HEK293 (cell line): ENCODE measurements around the gene APOH.

Experiments used
- HOXC10 ChIP-seq: sonication (generic); formaldehyde crosslinking; IDR thresholded peaks from 2 replicates; pipeline ENCODE4 v1.8.1; 2023; ENCODE audit warnings: mild to moderate bottlenecking, missing genetic modification reagents
- KLF8 ChIP-seq: fragments of 450-650 bp; formaldehyde crosslinking; IDR thresholded peaks from 2 replicates; pipeline ENCODE4 v1.5.1; 2016; ENCODE audit warnings: missing biosample characterization, missing genetic modification characterization
- PRDM10 ChIP-seq: fragments of 450-650 bp; formaldehyde crosslinking; IDR thresholded peaks from 2 replicates; pipeline ENCODE4 v1.5.1; 2016; ENCODE audit warnings: missing biosample characterization, missing genetic modification characterization
- PRDM4 ChIP-seq: fragments of 450-650 bp; formaldehyde crosslinking; IDR thresholded peaks from 2 replicates; pipeline ENCODE4 v1.5.1; 2017; ENCODE audit warnings: missing biosample characterization, missing genetic modification characterization
- YY2 ChIP-seq: fragments of 450-650 bp; formaldehyde crosslinking; IDR thresholded peaks from 2 replicates; pipeline ENCODE4 v1.5.1; 2016; ENCODE audit warnings: missing biosample characterization, missing genetic modification characterization
- ZBTB1 ChIP-seq: fragments of 450-650 bp; formaldehyde crosslinking; IDR thresholded peaks from 2 replicates; pipeline ENCODE4 v1.5.1; 2016; ENCODE audit warnings: missing biosample characterization, missing genetic modification characterization
- ZNF114 ChIP-seq: fragments of 450-650 bp; formaldehyde crosslinking; IDR thresholded peaks from 2 replicates; pipeline ENCODE4 v1.5.0; 2017; ENCODE audit warnings: missing biosample characterization, missing genetic modification characterization
- ZNF121 ChIP-seq: fragments of 450-650 bp; formaldehyde crosslinking; IDR thresholded peaks from 2 replicates; pipeline ENCODE4 v1.5.1; 2016; ENCODE audit warnings: missing biosample characterization, missing genetic modification characterization
- ZNF140 ChIP-seq: fragments of 450-650 bp; formaldehyde crosslinking; IDR thresholded peaks from 2 replicates; pipeline ENCODE4 v1.5.1; 2016; ENCODE audit warnings: missing biosample characterization, missing genetic modification characterization
- ZNF18 ChIP-seq: fragments of 450-650 bp; formaldehyde crosslinking; IDR thresholded peaks from 2 replicates; pipeline ENCODE4 v1.5.1; 2016; ENCODE audit warnings: missing biosample characterization, missing genetic modification characterization
- ZNF19 ChIP-seq: fragments of 450-650 bp; formaldehyde crosslinking; IDR thresholded peaks from 2 replicates; pipeline ENCODE4; 2016; ENCODE audit warnings: missing biosample characterization, missing genetic modification characterization, low read depth
- ZNF2 ChIP-seq: fragments of 450-650 bp; formaldehyde crosslinking; IDR thresholded peaks from 2 replicates; pipeline ENCODE4 v1.5.1; 2016; ENCODE audit warnings: missing biosample characterization, missing genetic modification characterization
- ZNF202 ChIP-seq: fragments of 450-650 bp; formaldehyde crosslinking; IDR thresholded peaks from 2 replicates; pipeline ENCODE4 v1.5.1; 2016; ENCODE audit warnings: missing biosample characterization, missing genetic modification characterization, borderline replicate concordance
- ZNF354C ChIP-seq: fragments of 450-650 bp; formaldehyde crosslinking; IDR thresholded peaks from 2 replicates; pipeline ENCODE4 v1.5.1; 2016; ENCODE audit warnings: missing biosample characterization, missing genetic modification characterization, low read depth, borderline replicate concordance
- ZNF416 ChIP-seq: fragments of 450-650 bp; formaldehyde crosslinking; IDR thresholded peaks from 2 replicates; pipeline ENCODE4 v1.5.1; 2016; ENCODE audit warnings: missing biosample characterization, missing genetic modification characterization
- ZNF423 ChIP-seq: fragments of 450-650 bp; formaldehyde crosslinking; IDR thresholded peaks from 2 replicates; pipeline ENCODE4 v1.5.1; 2016; ENCODE audit warnings: missing biosample characterization, missing genetic modification characterization
- ZNF449 ChIP-seq: fragments of 450-650 bp; formaldehyde crosslinking; IDR thresholded peaks from 2 replicates; pipeline ENCODE4 v1.5.1; 2017; ENCODE audit warnings: missing biosample characterization, mild to moderate bottlenecking, missing genetic modification characterization, moderate library complexity
- ZNF529 ChIP-seq: fragments of 450-650 bp; formaldehyde crosslinking; IDR thresholded peaks from 2 replicates; pipeline ENCODE4 v1.5.1; 2017; ENCODE audit warnings: missing genetic modification characterization, missing biosample characterization; ENCODE audit not compliant: insufficient replicate concordance
- ZNF571 ChIP-seq: fragments of 450-650 bp; formaldehyde crosslinking; IDR thresholded peaks from 2 replicates; pipeline ENCODE4 v1.5.0; 2017; ENCODE audit warnings: missing biosample characterization, missing genetic modification characterization
- ZNF610 ChIP-seq: fragments of 450-650 bp; formaldehyde crosslinking; IDR thresholded peaks from 2 replicates; pipeline ENCODE4 v1.5.1; 2016; ENCODE audit warnings: missing biosample characterization, missing genetic modification characterization, borderline replicate concordance
- ZNF624 ChIP-seq: fragments of 450-650 bp; formaldehyde crosslinking; IDR thresholded peaks from 2 replicates; pipeline ENCODE4 v1.5.1; 2017; ENCODE audit warnings: missing biosample characterization, missing genetic modification characterization
- ZNF654 ChIP-seq: fragments of 450-650 bp; formaldehyde crosslinking; IDR thresholded peaks from 2 replicates; pipeline ENCODE4 v1.5.1; 2016; ENCODE audit warnings: low read depth, missing biosample characterization, missing genetic modification characterization
- ZNF76 ChIP-seq: fragments of 450-650 bp; formaldehyde crosslinking; IDR thresholded peaks from 2 replicates; pipeline ENCODE4; 2016; ENCODE audit warnings: low read depth, missing biosample characterization, missing genetic modification characterization, borderline replicate concordance
- ZSCAN30 ChIP-seq: fragments of 450-650 bp; IDR thresholded peaks from 2 replicates; pipeline ENCODE4 v1.5.1; 2018; ENCODE audit warnings: missing biosample characterization, mild to moderate bottlenecking, missing genetic modification characterization, moderate library complexity
- TF ChIP-seq, protein P1 (sequence below): fragments of 450-650 bp; formaldehyde crosslinking; IDR thresholded peaks from 2 replicates; pipeline ENCODE4 v1.5.1; 2016; ENCODE audit warnings: missing biosample characterization, missing genetic modification characterization
- TF ChIP-seq, protein P2 (sequence below): fragments of 450-650 bp; IDR thresholded peaks from 2 replicates; pipeline ENCODE4 v1.5.1; 2018; ENCODE audit warnings: missing biosample characterization, missing genetic modification characterization
- TF ChIP-seq, protein P3 (sequence below): fragments of 450-650 bp; formaldehyde crosslinking; IDR thresholded peaks from 2 replicates; pipeline ENCODE4 v1.5.1; 2016; ENCODE audit warnings: missing biosample characterization, missing genetic modification characterization

Gene APOH

DNA sequence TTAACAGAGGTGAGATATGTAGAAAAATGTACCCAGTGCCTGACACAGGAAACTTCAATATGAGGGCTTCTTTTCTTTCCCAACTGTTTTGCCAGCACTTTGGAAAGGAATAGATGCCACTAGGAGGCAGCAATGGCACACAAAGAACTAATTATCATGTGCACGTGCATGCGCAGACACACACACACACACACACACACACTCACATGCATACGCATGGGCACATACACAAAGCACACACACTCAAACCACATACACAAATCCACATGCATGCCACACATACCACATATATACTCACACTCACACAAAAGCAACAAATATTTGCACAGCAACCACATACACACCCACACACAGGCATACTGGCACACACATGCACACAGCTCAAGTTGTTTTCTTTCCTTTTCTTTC, 28.5 kb downstream of the APOH start (continued):
- no peak for TF ChIP-seq PRDM4 (tag by site-specific recombination)
- TF ChIP-seq ZNF624 (tag by site-specific recombination) = no peak
- peak; percentile 54 for TF ChIP-seq ZNF76 (tag by site-specific recombination)
- peak; percentile 97 for TF ChIP-seq ZNF2
- no peak for TF ChIP-seq ZNF610 (tag by site-specific recombination)
- TF ChIP-seq, protein P1, sequence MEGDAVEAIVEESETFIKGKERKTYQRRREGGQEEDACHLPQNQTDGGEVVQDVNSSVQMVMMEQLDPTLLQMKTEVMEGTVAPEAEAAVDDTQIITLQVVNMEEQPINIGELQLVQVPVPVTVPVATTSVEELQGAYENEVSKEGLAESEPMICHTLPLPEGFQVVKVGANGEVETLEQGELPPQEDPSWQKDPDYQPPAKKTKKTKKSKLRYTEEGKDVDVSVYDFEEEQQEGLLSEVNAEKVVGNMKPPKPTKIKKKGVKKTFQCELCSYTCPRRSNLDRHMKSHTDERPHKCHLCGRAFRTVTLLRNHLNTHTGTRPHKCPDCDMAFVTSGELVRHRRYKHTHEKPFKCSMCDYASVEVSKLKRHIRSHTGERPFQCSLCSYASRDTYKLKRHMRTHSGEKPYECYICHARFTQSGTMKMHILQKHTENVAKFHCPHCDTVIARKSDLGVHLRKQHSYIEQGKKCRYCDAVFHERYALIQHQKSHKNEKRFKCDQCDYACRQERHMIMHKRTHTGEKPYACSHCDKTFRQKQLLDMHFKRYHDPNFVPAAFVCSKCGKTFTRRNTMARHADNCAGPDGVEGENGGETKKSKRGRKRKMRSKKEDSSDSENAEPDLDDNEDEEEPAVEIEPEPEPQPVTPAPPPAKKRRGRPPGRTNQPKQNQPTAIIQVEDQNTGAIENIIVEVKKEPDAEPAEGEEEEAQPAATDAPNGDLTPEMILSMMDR (tag by site-specific recombination) = peak; percentile 98
- no peak for TF ChIP-seq ZNF19 (tag by site-specific recombination)
- TF ChIP-seq ZNF114 (tag by site-specific recombination) = no peak
- TF ChIP-seq, protein P2, sequence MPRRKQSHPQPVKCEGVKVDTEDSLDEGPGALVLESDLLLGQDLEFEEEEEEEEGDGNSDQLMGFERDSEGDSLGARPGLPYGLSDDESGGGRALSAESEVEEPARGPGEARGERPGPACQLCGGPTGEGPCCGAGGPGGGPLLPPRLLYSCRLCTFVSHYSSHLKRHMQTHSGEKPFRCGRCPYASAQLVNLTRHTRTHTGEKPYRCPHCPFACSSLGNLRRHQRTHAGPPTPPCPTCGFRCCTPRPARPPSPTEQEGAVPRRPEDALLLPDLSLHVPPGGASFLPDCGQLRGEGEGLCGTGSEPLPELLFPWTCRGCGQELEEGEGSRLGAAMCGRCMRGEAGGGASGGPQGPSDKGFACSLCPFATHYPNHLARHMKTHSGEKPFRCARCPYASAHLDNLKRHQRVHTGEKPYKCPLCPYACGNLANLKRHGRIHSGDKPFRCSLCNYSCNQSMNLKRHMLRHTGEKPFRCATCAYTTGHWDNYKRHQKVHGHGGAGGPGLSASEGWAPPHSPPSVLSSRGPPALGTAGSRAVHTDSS = no peak
- TF ChIP-seq ZNF202 = no peak
- TF ChIP-seq YY2 (tag by site-specific recombination) = peak; percentile 76
- no peak for TF ChIP-seq ZNF121 (tag by site-specific recombination)
- TF ChIP-seq ZNF449 (tag by site-specific recombination) = no peak
- TF ChIP-seq, protein P3, sequence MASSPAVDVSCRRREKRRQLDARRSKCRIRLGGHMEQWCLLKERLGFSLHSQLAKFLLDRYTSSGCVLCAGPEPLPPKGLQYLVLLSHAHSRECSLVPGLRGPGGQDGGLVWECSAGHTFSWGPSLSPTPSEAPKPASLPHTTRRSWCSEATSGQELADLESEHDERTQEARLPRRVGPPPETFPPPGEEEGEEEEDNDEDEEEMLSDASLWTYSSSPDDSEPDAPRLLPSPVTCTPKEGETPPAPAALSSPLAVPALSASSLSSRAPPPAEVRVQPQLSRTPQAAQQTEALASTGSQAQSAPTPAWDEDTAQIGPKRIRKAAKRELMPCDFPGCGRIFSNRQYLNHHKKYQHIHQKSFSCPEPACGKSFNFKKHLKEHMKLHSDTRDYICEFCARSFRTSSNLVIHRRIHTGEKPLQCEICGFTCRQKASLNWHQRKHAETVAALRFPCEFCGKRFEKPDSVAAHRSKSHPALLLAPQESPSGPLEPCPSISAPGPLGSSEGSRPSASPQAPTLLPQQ (tag by site-specific recombination) = no peak
- TF ChIP-seq ZNF354C (tag by site-specific recombination) = no peak
- peak; percentile 100 for TF ChIP-seq ZNF654 (tag by site-specific recombination)
- TF ChIP-seq HOXC10 (CRISPR knock-in tag) = no peak
- TF ChIP-seq ZNF416 (tag by site-specific recombination) = no peak
- no peak for TF ChIP-seq PRDM10 (tag by site-specific recombination)
- TF ChIP-seq KLF8 (tag by site-specific recombination) = peak; percentile 87
- peak; percentile 79 for TF ChIP-seq ZNF18 (tag by site-specific recombination)
- no peak for TF ChIP-seq ZBTB1 (tag by site-specific recombination)
- no peak for TF ChIP-seq ZNF423 (tag by site-specific recombination)
- no peak for TF ChIP-seq ZNF140 (tag by site-specific recombination)
- TF ChIP-seq ZNF571 (tag by site-specific recombination) = no peak
- TF ChIP-seq ZSCAN30 = no peak
- TF ChIP-seq ZNF529 (tag by site-specific recombination) = no peak
